GM18873 (cell line): Measurements from ENCODE around the gene GAS5.
"Not testable (repeated sequence)": the region's sequence is repeated elsewhere in the genome, so short reads cannot be mapped to it uniquely, and the experiment has no call there.

ENCODE experiments used
- ATAC-seq: cut with Tn5 transposase; IDR thresholded peaks from one replicate; pipeline ENCODE4 v1.9.1; 2021; ENCODE audit warnings: mild to moderate bottlenecking, moderate library complexity, moderate number of reproducible peaks; ENCODE audit not compliant: unreplicated experiment, low FRiP score

GAS5 gene

GRCh38 chr1:173870252-173871075 lies 2.7 kb upstream of the GAS5 start:
- no peak for ATAC-seq

- no peak for ATAC-seq
Observed at GRCh38 chr1:173869021-173869359, 1.2 kb upstream of the GAS5 start.

- ATAC-seq: peak; percentile 38
Observed at GRCh38 chr1:173868266-173869020, 654 bp upstream of the GAS5 start, which contains the start of gene ZBTB37. Gene ZBTB37, plus strand, starts transcription at chr1:173868380. Its CDS starts 1,846 bp downstream, at chr1:173870226.

GRCh38 chr1:173867141-173867752 lies 542 bp downstream of the GAS5 start:
- ATAC-seq: no peak

- no peak for ATAC-seq
Observed at GRCh38 chr1:173866413-173867115, 1.2 kb downstream of the GAS5 start.

GRCh38 chr1:173865468-173866164 lies 2.2 kb downstream of the GAS5 start:
- ATAC-seq: no peak

- no peak for ATAC-seq
Observed at GRCh38 chr1:173864179-173864867, 3.5 kb downstream of the GAS5 start.

DNA sequence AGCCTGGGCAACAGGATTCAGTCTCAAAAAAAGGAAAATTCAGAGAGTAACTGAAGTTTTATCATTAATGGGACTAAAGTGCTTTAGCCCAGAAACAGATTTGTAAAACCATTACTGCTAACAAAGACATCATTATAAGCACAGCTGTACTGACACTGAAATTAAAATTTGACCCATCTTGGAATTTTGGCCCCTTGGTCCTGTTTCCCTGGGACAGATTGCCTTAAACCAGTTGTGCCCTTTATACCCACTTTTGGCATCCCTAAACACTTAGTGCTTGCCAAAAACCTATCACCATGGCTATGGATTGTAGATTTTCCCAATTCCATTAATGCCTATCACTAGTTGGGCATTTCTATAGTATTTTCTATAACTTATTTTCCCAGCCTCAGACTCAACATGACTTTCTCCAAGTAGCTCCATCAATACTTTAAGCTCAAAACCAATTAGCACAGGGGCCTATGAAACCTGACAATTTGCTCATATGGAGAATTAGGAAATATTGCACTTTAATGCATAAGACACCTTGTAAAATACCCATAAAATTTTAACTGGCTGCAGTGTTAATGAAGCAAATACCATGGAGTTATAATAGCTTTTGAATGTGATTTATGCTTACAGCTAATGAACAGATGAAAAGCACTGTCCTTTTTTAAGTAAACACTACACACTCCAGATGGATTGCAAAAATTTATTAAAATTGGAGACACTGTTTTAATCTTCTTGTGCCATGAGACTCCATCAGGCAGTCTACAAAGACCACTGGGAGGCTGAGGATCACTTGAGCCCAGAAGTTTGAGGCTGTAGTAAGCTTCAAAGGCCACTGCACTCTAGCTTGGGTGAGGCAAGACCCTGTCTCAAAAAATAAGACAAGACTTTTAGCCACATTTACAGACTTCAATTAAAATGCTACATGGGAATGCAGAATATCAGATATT lies 4.3 kb downstream of the GAS5 start:
- no peak for ATAC-seq

DNA sequence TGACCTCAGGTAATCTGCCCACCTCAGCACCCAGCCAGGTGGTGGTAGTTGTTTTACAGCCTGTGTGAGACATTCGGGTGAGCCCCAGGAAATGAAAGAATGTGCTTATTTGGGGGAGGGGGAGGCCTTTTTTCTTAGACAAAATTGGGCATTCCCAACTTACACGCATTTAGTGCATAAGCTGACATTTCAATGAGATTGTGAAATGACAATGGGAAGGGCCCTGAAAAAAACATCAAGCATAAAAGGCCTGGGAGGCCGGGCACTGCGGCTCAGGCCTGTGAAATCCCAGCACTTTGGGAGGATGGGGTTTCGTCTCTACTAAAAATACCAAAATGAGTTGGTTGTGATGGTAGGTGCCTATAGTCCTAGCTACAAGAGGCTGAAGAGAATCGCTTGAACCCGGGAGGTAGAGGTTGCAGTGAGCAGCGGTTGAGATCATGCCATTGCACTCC lies 5.0 kb downstream of the GAS5 start:
- no peak for ATAC-seq

GRCh38 chr1:173862146-173862768 lies 5.5 kb downstream of the GAS5 start:
- not testable (repeated sequence) for ATAC-seq

DNA sequence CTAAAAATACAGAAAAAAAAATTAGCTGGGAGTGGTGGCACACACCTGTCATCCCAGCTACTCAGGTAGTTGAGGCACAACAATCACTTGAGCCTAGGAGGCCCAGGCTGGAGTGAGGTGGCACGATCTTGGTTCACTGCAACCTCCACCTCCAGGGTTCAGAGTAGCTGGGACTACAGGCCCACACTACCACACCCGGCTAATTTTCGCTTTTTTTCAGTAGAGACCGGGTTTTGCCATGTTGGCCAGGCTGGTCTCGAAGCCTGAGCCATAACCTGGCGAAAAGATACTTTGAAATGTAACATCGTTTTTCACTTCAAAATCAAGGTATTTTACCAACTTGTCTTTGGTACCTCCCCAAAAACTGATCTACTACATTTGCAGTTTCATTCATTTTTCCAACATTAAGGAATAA lies 6.1 kb downstream of the GAS5 start:
- ATAC-seq: no peak

- ATAC-seq: no peak
Observed at GRCh38 chr1:173860065-173860464, 7.7 kb downstream of the GAS5 start.

DNA sequence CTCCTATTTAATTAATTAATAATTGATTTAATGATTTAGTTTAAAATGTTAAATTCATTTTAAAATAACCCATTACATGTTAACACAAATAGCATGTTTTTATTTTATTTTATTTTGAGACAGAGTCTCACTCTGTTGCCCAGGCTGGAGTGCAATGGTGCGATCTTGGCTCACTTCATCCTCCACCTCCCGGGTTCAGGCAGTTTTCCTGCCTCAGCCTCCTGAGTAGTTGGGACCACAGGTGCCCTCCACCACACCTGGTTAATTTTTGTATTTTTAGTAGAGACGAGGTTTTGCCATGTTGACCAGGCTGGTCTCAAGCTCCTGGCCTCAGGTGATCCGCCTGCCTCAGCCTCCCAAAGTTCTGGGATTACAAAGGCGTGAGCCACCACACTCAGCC lies 8.2 kb downstream of the GAS5 start:
- not testable (repeated sequence) for ATAC-seq

DNA sequence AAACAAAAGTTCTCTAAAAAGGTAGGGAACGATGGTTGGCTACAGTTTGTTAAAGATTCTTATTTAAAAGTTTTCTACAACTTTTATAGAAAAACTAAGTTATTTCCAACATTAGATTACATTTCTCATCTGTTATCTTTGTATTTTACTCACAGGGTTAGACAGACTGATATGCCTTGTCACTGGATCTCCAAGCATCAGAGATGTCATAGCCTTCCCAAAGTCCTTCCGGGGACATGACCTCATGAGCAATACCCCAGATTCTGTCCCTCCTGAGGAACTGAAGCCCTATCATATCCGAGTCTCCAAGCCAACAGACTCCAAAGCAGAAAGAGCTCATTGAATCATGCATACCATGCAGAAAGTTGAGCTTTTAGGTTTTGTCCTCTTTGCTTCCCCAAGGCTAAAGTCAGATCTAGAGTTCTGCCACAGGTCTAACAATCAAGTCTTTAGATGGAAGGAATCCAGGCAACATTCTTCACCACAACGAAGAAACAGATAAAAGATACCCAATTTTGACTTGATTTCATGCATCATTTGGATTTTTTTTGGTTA lies 10.3 kb downstream of the GAS5 start:
- no peak for ATAC-seq

DNA sequence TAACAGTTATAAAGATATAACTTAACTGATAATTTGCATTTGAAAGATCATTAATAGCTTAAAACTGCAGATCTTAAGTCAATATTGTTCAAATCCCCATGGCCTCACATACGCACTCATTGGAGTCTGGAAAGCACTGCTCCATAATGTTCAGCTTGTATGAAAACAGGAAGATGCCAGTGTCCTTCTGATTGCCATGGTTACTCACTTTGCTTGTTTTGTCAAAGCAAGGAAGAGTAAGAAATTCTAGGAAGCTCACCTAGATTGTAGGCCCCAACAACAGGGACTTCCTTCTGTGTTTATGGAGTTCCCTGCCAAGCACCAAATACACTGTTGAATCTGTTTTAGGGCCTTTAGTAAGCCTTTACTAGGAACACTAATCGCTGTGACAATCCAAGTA lies 10.9 kb downstream of the GAS5 start:
- ATAC-seq: no peak

GRCh38 chr1:173856014-173856413 lies 11.8 kb downstream of the GAS5 start:
- no peak for ATAC-seq

- ATAC-seq: no peak
Observed at GRCh38 chr1:173853074-173853473, 14.7 kb downstream of the GAS5 start.

- ATAC-seq: no peak
Observed at GRCh38 chr1:173852105-173852504, 15.7 kb downstream of the GAS5 start.
